Left ventricle myocardium inferior (tissue), 1 donor: ENCODE results near the gene SLC1A2. TPM values are rescaled to one million over a fixed set of nuclear protein-coding genes. Genes with fewer than 3 reads are reported as not detected.

Source experiments
- DNase-seq: peaks from one replicate; pipeline ENCODE4 v3.0.0-alpha.2; 2020
- H3K27ac ChIP-seq: fragments of 200-600 bp; replicated peaks from 2 replicates; pipeline ENCODE4 v1.8.0; 2021
- H3K27me3 ChIP-seq: fragments of 200-600 bp; 2 replicates; pipeline ENCODE4 v1.8.0; 2021; ENCODE audit warnings: low read depth
- H3K36me3 ChIP-seq: fragments of 200-600 bp; 2 replicates; pipeline ENCODE4 v1.8.0; 2021
- H3K4me1 ChIP-seq: fragments of 200-600 bp; 2 replicates; pipeline ENCODE4 v1.8.0; 2021
- H3K4me3 ChIP-seq: fragments of 200-600 bp; 2 replicates; pipeline ENCODE4 v1.8.0; 2021; ENCODE audit warnings: mild to moderate bottlenecking, moderate library complexity
- H3K9me3 ChIP-seq: fragments of 200-600 bp; replicated peaks from 2 replicates; pipeline ENCODE4 v1.8.0; 2021
- intact Hi-C: fragments of 100-400 bp; cut with micrococcal nuclease; formaldehyde crosslinking; loops from one replicate; pipeline ENCODE4 v1.11.0; 2022
- total RNA-seq: library from RNA; stranded (reverse); fragmentation: NEBNext Ultra II Directional; extraction: Animal tissue kit (Norgen Biotek cat#: 25700); gene quantifications from one replicate; pipeline ENCODE4 v1.2.1, GENCODE V29; 2021
- TF ChIP-seq, protein P1 (sequence below): fragments of 200-600 bp; IDR thresholded peaks from 2 replicates; pipeline ENCODE4 v1.8.0; 2021; ENCODE audit warnings: antibody characterized with exemption, mild to moderate bottlenecking, borderline replicate concordance
- donor health status: DM: no; HTN: yes; CAD: no; lungs with severe emphysema.

The SLC1A2 gene
- total RNA-seq, 1 donor from 2014 or later = 8.4 TPM

DNA sequence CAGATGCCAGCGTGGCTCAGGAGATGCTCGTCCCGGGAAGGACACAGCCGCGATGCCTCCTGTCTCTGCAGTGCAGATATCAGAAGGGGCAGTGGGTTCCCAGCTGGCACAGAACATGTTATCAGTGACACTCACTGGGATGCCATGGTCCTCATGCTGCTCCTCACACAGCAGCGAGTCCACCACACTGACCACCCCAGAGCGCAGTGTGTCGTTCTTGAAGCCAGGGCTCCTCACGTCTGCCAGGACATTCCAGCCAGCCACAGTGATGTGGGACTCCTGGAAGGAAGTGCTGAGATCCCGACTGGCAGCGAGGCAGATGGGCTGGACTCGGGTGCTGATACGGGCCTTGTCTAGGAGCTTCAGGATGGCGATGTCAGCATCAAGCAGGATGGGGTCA is 13.1 kb upstream of the SLC1A2 start:
- Histone ChIP-seq H3K27ac (no peak overlapping the region), H3K4me3 (no peak overlapping the region), H3K27me3 (peaks cover 43% of the 10 kb centered on the region), H3K36me3 (no peaks in the 10 kb centered on the region), H3K4me1 (peaks cover 5% of the 10 kb centered on the region), H3K9me3 (no peaks in the 10 kb centered on the region)
- TF ChIP-seq, protein P1, sequence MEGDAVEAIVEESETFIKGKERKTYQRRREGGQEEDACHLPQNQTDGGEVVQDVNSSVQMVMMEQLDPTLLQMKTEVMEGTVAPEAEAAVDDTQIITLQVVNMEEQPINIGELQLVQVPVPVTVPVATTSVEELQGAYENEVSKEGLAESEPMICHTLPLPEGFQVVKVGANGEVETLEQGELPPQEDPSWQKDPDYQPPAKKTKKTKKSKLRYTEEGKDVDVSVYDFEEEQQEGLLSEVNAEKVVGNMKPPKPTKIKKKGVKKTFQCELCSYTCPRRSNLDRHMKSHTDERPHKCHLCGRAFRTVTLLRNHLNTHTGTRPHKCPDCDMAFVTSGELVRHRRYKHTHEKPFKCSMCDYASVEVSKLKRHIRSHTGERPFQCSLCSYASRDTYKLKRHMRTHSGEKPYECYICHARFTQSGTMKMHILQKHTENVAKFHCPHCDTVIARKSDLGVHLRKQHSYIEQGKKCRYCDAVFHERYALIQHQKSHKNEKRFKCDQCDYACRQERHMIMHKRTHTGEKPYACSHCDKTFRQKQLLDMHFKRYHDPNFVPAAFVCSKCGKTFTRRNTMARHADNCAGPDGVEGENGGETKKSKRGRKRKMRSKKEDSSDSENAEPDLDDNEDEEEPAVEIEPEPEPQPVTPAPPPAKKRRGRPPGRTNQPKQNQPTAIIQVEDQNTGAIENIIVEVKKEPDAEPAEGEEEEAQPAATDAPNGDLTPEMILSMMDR = no peak
- intact Hi-C loops = no loop called here
- no peak for DNase-seq

DNA sequence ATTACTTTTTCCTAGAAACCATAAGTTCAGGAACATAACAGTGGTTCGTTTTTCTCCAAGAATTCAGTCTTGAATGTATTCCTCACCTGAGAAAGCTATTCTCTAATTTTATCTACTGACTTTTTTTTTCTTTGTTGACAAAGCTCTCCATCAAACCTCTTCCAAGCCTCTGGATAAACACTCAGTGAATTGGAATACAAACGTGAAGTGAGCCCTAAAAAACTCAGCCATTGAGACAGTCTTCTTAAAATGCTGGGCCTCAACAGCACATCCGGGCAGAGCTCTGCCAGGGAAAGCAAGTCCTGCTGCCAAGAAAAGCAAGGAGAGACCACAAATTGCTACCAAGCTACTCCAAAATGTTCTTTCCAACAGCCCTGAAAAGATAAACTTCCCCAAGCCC is 7.7 kb upstream of the SLC1A2 start:
- H3K4me1 ChIP-seq = peaks cover 19% of the 10 kb centered on the region
- DNase-seq = peak; percentile 27
- H3K4me3 ChIP-seq = no peak overlapping the region
- peak overlapping the region; percentile 4 for H3K27ac ChIP-seq
- H3K9me3 ChIP-seq = no peaks in the 10 kb centered on the region
- H3K36me3 ChIP-seq = no peaks in the 10 kb centered on the region
- TF ChIP-seq, protein P1 = no peak
- intact Hi-C loops = no loop called here
- H3K27me3 ChIP-seq = peaks cover 78% of the 10 kb centered on the region

DNA sequence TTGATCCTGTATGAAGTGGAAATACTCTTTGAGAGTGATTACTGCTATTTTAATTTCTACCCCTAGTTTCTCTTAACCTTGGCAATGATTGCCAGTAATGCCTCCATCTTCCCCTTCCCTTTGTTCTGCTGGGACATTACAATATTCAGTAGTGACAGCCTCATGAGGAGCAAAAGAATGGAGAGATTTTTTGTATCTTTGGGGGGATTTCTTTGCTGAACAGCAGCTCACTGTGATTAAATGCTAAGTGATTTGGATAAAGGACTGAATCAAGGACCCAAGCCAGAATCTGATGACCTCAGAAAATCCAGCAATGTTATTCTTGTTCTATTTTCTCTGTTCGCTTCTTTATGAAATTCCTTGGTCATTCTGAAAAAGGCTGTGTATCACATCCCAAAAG is 7.0 kb upstream of the SLC1A2 start:
- TF ChIP-seq, protein P1 = no peak
- DNase-seq = no peak
- Histone ChIP-seq H3K9me3 (no peaks in the 10 kb centered on the region), H3K27ac (no peak overlapping the region), H3K27me3 (peaks cover 79% of the 10 kb centered on the region), H3K4me3 (no peak overlapping the region), H3K4me1 (peaks cover 19% of the 10 kb centered on the region), H3K36me3 (no peaks in the 10 kb centered on the region)
- intact Hi-C loops = no loop called here

DNA sequence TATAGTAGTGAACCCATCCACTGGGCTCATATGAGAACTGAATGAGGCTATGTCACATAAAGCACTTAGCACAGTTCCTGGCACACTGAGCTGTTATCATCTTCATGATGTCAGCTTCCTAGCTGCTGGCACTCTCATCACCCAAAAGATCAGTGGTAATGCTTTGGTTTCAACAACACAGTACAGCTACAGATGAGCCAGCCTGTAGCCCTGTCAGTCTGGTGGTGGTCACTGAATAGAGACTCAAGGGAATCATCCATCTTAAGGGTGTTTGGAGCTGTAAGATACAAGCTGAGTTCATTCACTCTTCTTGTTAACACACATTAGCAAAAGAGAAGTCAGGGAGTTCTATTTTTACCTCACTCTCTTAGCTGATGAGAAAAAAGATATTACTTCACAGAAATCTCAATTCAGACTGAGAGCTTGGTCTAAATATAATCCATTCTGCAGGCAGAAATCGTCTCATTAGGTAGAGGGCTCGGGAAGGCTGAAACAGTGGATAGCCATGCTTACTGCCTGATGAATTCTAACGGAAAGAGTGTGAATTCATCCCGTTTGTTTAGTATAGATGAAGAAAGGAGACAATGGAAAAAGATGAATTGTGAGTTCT is 6.3 kb upstream of the SLC1A2 start:
- intact Hi-C loops = no loop called here
- H3K9me3 ChIP-seq = no peaks in the 10 kb centered on the region
- no peaks in the 10 kb centered on the region for H3K36me3 ChIP-seq
- TF ChIP-seq, protein P1 = no peak
- peaks cover 19% of the 10 kb centered on the region for H3K4me1 ChIP-seq
- no peak for DNase-seq
- no peak overlapping the region for H3K4me3 ChIP-seq
- no peak overlapping the region for H3K27ac ChIP-seq
- peaks cover 81% of the 10 kb centered on the region for H3K27me3 ChIP-seq

DNA sequence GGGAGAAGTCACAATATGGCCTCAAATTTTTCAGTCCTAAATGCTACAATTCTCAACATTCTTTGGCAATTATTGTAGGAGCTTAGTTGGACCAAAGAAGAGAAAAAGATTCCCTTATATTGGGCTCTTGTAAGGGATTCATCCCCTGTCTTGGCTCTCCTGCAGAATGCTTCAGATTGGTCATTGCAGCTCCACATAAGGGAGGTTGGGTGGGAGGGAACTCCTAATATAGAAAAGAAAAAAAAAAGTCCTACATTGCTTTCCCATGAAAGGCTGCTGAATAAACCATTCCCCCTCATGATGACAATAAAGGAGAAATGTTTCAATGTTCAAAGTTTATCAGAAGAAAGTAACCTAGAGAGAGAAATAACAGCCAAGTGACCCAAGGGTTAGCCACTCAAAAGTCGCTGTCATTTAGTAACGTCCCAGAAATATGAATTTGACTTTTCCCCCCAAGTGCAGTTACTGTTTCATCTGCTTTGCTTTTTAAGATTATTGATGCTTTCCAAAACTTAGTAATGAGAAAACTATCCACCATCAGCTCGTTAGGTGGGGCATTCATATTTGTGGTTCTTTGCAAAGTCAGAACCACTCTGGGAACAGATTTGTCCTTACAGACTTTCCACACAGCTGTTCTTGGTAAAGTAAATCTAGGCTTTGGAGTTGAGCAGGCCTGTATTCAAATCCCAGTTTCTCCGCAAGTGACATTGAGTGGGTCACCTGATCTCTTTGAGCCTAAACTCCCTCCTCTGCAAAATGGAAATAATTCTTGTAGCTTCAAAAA is 5.0 kb upstream of the SLC1A2 start:
- peaks cover 33% of the 10 kb centered on the region for H3K4me1 ChIP-seq
- no peak overlapping the region for H3K27ac ChIP-seq
- H3K9me3 ChIP-seq = no peaks in the 10 kb centered on the region
- no peak overlapping the region for H3K4me3 ChIP-seq
- H3K27me3 ChIP-seq = peaks cover 85% of the 10 kb centered on the region
- TF ChIP-seq, protein P1 = no peak
- H3K36me3 ChIP-seq = no peaks in the 10 kb centered on the region
- DNase-seq = no peak
- intact Hi-C loops = no loop called here
